ENCODE measurements around the gene TMEM170B. TPM values are rescaled to one million over a fixed set of nuclear protein-coding genes. Genes with fewer than 3 reads are reported as not detected.

TMEM170B gene
- total RNA-seq, 1 donor from 2014 or later, result 2.5 TPM

DNA sequence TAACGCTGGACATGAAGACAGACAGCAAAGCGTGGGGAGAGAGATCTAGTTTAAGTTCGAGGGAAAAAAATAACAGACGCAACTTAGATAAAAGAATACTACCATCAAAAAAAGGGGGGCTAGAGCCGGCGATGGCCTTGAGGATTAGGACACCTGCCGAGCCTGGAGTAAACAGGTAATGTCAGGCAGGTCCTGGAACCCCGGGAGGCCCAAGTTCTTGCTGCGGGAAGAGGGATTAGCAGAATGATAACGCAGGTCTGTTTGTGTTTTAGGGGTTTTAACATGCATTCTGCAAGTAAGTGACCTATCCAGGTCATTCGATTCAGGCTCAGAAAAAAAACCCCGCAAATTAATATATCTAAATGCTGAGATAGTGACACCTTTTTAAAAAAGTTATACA, 754 bp upstream of the TMEM170B start:
- H3K27me3 ChIP-seq, result no peaks in the 10 kb centered on the region
- DNase-seq (ENCODE audit: extremely low spot score in 2 of 2), result no peak
- H3K4me3 ChIP-seq, result peak overlapping the region; percentile 80 to 96
- intact Hi-C loops (cut with DNase I), result no loop called here
- H3K4me1 ChIP-seq, result peaks cover 11% of the 10 kb centered on the region
- H3K36me3 ChIP-seq, result no peaks in the 10 kb centered on the region
- TF ChIP-seq POLR2AphosphoS5 (IDR thresholded peaks at IDR 0.05; ENCODE audit: insufficient read depth in 1 of 2, low read depth in 1 of 2), result no peak
- TF ChIP-seq, protein P1, sequence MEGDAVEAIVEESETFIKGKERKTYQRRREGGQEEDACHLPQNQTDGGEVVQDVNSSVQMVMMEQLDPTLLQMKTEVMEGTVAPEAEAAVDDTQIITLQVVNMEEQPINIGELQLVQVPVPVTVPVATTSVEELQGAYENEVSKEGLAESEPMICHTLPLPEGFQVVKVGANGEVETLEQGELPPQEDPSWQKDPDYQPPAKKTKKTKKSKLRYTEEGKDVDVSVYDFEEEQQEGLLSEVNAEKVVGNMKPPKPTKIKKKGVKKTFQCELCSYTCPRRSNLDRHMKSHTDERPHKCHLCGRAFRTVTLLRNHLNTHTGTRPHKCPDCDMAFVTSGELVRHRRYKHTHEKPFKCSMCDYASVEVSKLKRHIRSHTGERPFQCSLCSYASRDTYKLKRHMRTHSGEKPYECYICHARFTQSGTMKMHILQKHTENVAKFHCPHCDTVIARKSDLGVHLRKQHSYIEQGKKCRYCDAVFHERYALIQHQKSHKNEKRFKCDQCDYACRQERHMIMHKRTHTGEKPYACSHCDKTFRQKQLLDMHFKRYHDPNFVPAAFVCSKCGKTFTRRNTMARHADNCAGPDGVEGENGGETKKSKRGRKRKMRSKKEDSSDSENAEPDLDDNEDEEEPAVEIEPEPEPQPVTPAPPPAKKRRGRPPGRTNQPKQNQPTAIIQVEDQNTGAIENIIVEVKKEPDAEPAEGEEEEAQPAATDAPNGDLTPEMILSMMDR (IDR thresholded peaks at IDR 0.05), result no peak
- no peak for TF ChIP-seq POLR2A (IDR thresholded peaks at IDR 0.05)
- H3K9me3 ChIP-seq, result no peaks in the 10 kb centered on the region
- H3K27ac ChIP-seq, result peak overlapping the region; percentile 81

DNA sequence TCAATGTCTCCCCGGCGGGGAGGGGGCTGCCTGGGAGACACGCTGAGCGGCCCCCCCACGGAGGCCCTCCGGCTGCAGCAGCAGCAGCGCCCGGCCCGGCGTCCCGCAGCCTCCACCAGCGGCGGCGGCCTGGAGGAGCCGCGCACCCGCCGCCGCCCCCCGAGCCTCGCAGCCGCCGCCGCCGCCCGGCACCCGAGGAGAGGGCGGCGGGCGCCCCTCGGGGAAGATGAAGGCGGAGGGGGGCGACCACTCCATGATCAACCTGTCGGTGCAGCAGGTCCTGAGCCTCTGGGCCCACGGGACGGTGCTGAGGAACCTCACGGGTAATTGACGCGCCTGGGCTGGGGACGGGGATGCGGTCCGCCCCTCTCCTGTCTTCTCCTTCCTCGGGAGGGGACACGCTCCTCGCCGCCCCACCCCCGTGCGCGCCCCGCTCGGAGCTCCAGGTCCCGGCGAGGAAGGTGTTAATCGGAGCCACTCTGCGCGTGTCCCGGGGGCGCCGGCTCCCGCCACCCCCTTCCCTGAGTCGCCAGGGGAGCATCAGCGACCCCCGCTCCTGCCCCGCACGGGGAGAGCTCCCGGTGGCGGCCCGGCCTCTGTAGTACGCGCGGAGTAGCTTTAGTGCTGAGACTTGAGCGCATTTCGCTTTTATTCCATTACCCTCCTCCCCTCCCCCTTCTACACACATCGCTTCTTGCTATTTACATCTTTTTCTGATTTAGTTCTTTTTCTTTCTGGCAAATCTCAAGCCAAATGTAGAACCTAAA, 686 bp downstream of the TMEM170B start:
- Histone ChIP-seq H3K36me3 (no peaks in the 10 kb centered on the region), H3K4me3 (peak overlapping the region; percentile 80 to 96), H3K9me3 (no peaks in the 10 kb centered on the region), H3K4me1 (peaks cover 11% of the 10 kb centered on the region), H3K27me3 (no peaks in the 10 kb centered on the region), H3K27ac (peak overlapping the region; percentile 81)
- intact Hi-C loops (cut with DNase I), result no loop called here
- no peak for DNase-seq (ENCODE audit: extremely low spot score in 2 of 2)
- TF ChIP-seq, protein P1 (IDR thresholded peaks at IDR 0.05), result no peak
- TF ChIP-seq POLR2AphosphoS5 (IDR thresholded peaks at IDR 0.05; ENCODE audit: insufficient read depth in 1 of 2, low read depth in 1 of 2), result peak in 1 of 2 donors; percentile 33
- no peak for TF ChIP-seq POLR2A (IDR thresholded peaks at IDR 0.05)

DNA sequence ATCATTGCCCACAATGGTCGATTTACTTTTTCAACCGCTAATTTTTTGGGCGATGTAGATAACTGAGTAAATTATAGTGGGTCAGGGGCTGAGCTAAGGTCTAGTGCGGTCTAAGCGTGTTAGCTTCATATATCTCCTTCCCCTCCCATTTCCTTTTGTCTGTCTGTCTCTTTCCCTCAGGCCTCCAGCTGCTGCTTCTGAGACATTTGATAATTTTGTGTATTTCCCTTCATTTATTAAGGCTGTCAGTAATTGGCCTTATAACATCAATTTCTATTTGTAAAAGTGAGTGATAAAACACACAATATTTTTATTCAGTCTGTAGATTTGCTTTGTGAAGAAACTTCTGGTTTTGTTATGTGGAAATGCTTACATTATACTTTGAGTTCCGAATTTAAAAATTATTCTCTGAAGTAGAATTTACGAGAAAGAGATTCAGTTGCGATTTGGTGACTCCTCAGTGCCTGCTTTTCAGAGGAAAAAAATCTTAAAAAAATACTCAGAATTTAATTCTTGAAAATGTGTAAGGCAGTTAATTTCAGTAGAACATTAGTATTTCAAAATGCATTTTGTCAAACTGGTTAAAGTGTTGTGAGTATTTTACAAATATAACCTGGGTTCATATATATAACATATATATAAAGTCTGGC, 1.4 kb downstream of the TMEM170B start:
- Histone ChIP-seq H3K4me3 (peak overlapping the region; percentile 80 to 96), H3K27ac (peak overlapping the region; percentile 81)
- TF ChIP-seq POLR2AphosphoS5 (IDR thresholded peaks at IDR 0.05; ENCODE audit: insufficient read depth in 1 of 2, low read depth in 1 of 2) (no peak), POLR2A (IDR thresholded peaks at IDR 0.05) (no peak)
- TF ChIP-seq, protein P1 (IDR thresholded peaks at IDR 0.05), result no peak

DNA sequence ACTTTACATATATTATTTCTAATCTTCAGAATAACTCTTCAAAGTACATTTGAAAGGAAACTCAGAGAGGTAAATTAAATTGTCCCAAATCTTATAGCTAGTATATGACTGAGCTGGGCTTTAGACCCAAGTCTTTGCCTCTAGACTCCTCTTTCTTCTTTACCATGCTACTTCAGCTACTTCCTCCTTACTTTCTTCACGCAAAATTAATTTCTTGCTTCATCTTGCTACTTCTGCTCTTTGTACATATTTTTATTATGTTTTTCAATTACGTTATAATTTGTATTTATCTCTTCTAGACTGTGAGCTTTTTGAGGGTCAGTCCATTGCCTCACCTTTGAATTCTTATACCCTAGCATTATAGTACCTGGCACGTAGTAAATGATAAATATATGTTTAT, 5.3 kb downstream of the TMEM170B start:
- DNase-seq (ENCODE audit: extremely low spot score in 2 of 2), result no peak
- intact Hi-C loops (cut with DNase I), result no loop called here
- TF ChIP-seq POLR2A (IDR thresholded peaks at IDR 0.05) (no peak), POLR2AphosphoS5 (IDR thresholded peaks at IDR 0.05; ENCODE audit: insufficient read depth in 1 of 2, low read depth in 1 of 2) (no peak)
- TF ChIP-seq, protein P1 (IDR thresholded peaks at IDR 0.05), result no peak

More for the DNA sequence above, 1.4 kb downstream of the TMEM170B start:
- Histone ChIP-seq H3K27me3 (no peaks in the 10 kb centered on the region), H3K36me3 (no peaks in the 10 kb centered on the region), H3K9me3 (no peaks in the 10 kb centered on the region), H3K4me1 (peaks cover 11% of the 10 kb centered on the region)
- DNase-seq (ENCODE audit: extremely low spot score in 2 of 2), result no peak
- intact Hi-C loops (cut with DNase I), result no loop called here

More for the DNA sequence above, 5.3 kb downstream of the TMEM170B start:
- no peaks in the 10 kb centered on the region for H3K36me3 ChIP-seq
- no peaks in the 10 kb centered on the region for H3K27me3 ChIP-seq
- no peak overlapping the region for H3K4me3 ChIP-seq
- H3K27ac ChIP-seq, result no peak overlapping the region
- no peaks in the 10 kb centered on the region for H3K9me3 ChIP-seq
- H3K4me1 ChIP-seq, result no peaks in the 10 kb centered on the region

Data from vagina (tissue), 2 donors.